ENCODE results near the gene FAM89B.

The FAM89B gene

DNA sequence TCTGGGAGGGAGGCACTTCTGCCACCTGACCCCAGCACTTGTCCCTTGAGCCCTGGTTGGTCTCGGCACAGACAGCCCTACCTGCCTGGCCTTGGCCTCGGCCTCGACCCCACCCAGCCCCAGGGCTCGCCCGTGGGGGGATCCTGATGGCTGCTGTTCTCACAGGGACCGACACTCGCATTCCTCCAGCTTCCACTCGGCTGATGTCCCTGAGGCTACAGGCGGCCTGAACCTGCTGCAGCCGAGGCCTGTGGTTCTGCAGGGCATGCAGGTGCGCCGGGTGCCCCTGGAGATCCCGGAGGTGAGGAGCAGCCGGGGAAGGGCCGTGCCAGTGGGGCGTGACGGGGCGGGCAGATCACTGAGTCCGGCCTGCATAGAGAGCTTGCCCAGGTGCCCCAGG is 48.3 kb downstream of the FAM89B start:
- Histone ChIP-seq H3K27me3 (ENCODE audit: control insufficient read depth, insufficient read depth, low read length, poor library complexity, severe bottlenecking) (no peaks in the 10 kb centered on the region), H3K9me3 (ENCODE audit: control insufficient read depth, low read length) (no peaks in the 10 kb centered on the region), H3K4me3 (ENCODE audit: insufficient read depth, low read depth, low read length) (no peak overlapping the region), H3K27ac (ENCODE audit: insufficient read depth, low read depth, low read length, poor library complexity, severe bottlenecking) (no peak overlapping the region), H3K36me3 (ENCODE audit: control insufficient read depth, insufficient read depth, low read length) (peaks cover 33% of the 10 kb centered on the region), H3K4me1 (ENCODE audit: control insufficient read depth, insufficient read depth, low read length) (peaks cover 12% of the 10 kb centered on the region)
- WGBS, 2 experiments = 92 to 94% methylated on average over 19 of the region's 19 CpGs

DNA sequence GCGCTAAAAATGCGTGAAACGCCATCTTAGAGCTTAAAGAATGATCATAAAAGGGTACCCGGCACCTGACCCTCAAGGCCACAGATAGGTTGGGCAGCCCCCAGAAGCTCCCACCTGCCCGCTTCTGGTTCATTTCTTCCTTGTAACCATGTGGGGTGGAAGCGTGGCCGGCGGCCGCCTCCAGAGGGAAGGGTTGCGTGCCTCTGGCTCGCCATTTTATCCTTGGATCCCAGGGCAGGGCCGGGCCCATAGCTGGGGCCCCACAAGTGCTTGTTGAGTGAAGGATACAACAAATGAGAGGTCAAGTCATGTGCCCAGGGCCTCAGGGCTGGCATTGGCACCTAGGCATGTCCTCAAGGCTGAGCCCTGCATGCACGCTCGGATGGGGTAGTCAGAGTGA is 49.1 kb downstream of the FAM89B start:
- H3K9me3 ChIP-seq (ENCODE audit: control insufficient read depth, low read length) = no peaks in the 10 kb centered on the region
- 95 to 96% methylated on average over 14 of the region's 14 CpGs for WGBS, 2 experiments
- H3K36me3 ChIP-seq (ENCODE audit: control insufficient read depth, insufficient read depth, low read length) = peaks cover 35% of the 10 kb centered on the region
- H3K27ac ChIP-seq (ENCODE audit: insufficient read depth, low read depth, low read length, poor library complexity, severe bottlenecking) = no peak overlapping the region
- H3K27me3 ChIP-seq (ENCODE audit: control insufficient read depth, insufficient read depth, low read length, poor library complexity, severe bottlenecking) = no peaks in the 10 kb centered on the region
- H3K4me1 ChIP-seq (ENCODE audit: control insufficient read depth, insufficient read depth, low read length) = peaks cover 10% of the 10 kb centered on the region
- H3K4me3 ChIP-seq (ENCODE audit: insufficient read depth, low read depth, low read length) = no peak overlapping the region

DNA sequence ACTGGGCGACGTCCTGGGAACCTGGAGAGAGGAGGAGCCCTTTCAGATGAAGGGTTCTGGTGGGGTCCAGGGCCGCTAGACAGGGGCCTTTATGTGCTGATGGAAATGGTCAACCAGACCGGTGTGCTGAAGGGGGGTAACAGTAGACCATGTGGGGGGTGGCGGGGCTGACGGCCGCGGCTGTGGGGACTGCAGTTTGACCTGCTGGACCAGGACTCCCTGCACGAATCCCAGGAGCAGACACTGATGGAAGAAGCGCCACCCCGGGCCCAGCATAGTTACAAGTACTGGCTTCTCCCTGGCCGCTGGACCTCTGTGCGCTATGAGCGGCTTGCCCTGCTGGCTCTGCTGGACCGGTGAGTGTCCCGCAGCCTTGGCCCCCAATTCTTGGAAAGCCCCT is 49.7 kb downstream of the FAM89B start:
- Histone ChIP-seq H3K9me3 (ENCODE audit: control insufficient read depth, low read length) (no peaks in the 10 kb centered on the region), H3K27me3 (ENCODE audit: control insufficient read depth, insufficient read depth, low read length, poor library complexity, severe bottlenecking) (no peaks in the 10 kb centered on the region), H3K27ac (ENCODE audit: insufficient read depth, low read depth, low read length, poor library complexity, severe bottlenecking) (no peak overlapping the region), H3K4me1 (ENCODE audit: control insufficient read depth, insufficient read depth, low read length) (peaks cover 5% of the 10 kb centered on the region), H3K36me3 (ENCODE audit: control insufficient read depth, insufficient read depth, low read length) (peaks cover 41% of the 10 kb centered on the region), H3K4me3 (ENCODE audit: insufficient read depth, low read depth, low read length) (no peak overlapping the region)
- WGBS, 2 experiments = 95% methylated on average over 16 of the region's 16 CpGs

DNA sequence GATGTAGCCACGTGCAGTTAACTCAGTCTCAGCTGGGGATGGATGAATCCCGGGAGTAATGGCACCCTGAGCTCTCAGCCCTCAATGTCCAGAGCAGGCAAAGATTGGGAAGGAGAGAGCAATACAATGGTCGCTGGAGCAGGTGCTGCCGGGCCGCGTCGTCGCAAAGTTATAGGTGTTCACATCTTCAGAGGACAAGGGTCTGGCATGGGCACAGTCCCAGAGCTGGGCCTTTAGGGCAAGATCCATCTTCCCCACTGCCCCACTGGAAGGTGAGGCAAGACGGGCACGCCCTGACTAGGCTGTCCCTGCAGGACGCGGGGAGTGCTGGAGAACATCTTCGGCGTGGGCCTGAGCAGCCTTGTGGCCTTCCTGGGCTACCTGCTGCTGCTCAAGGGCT is 50.8 kb downstream of the FAM89B start:
- H3K27ac ChIP-seq (ENCODE audit: insufficient read depth, low read depth, low read length, poor library complexity, severe bottlenecking) = no peak overlapping the region
- peaks cover 40% of the 10 kb centered on the region for H3K36me3 ChIP-seq (ENCODE audit: control insufficient read depth, insufficient read depth, low read length)
- H3K27me3 ChIP-seq (ENCODE audit: control insufficient read depth, insufficient read depth, low read length, poor library complexity, severe bottlenecking) = no peaks in the 10 kb centered on the region
- no peaks in the 10 kb centered on the region for H3K4me1 ChIP-seq (ENCODE audit: control insufficient read depth, insufficient read depth, low read length)
- no peaks in the 10 kb centered on the region for H3K9me3 ChIP-seq (ENCODE audit: control insufficient read depth, low read length)
- no peak overlapping the region for H3K4me3 ChIP-seq (ENCODE audit: insufficient read depth, low read depth, low read length)
- 96% methylated on average over 14 of the region's 14 CpGs for WGBS, 2 experiments
